GM12878 (cell line): ENCODE results near the gene PDPN. TPM values are rescaled to one million over a fixed set of nuclear protein-coding genes. Genes with fewer than 3 reads are reported as not detected.

Source experiments
- ATAC-seq: fragments of 200-7000 bp; cut with Tn5 transposase; 3 replicates; pipeline ENCODE4 v1.9.1; 2020; ENCODE audit warnings: mild to moderate bottlenecking, moderate library complexity
- BruUV-seq: library from RNA; stranded (reverse); fragments of 400-500 nt; replicated peaks from 2 replicates; lab custom pipeline; 2021; lab: Mats Ljungman, UMichigan
- CTCF ChIA-PET: fragments of 300-600 bp; sonication (Branson Sonifier 250); formaldehyde crosslinking; extraction: SDS; loops from one replicate; lab custom pipeline; 2021; ENCODE audit warnings: inconsistent platforms; lab: Yijun Ruan, JAX
- POLR2A ChIA-PET: fragments of 350-600 bp; formaldehyde crosslinking; extraction: SDS; loops from one replicate; lab custom pipeline; 2021; ENCODE audit warnings: inconsistent platforms; lab: Charles Lee
- RAD21 ChIA-PET: fragments of 300-600 bp; sonication (Branson Sonifier 250); formaldehyde crosslinking; loops from one replicate; lab custom pipeline; 2023; ENCODE audit warnings: antibody characterized with exemption; ENCODE audit not compliant: unreplicated experiment; lab: Charles Lee
- SMC1A ChIA-PET: fragments of 300-600 bp; sonication (Branson Sonifier 250); formaldehyde crosslinking; loops from one replicate; lab custom pipeline; 2023; ENCODE audit not compliant: unreplicated experiment, uncharacterized antibody; lab: Charles Lee
- DNase-seq: peaks from one replicate; pipeline ENCODE4 v3.0.0-alpha.2; 2011; ENCODE audit warnings: low read depth, low spot score
- FAIRE-seq: peaks from 3 replicates; lab custom pipeline; 2011; peaks lifted over from hg19 to GRCh38; lab: Jason Lieb, UNC
- H2AFZ ChIP-seq: 2 replicates; pipeline ENCODE4 v1.6.0; 2011; ENCODE audit warnings: low read depth, low read length, control low read depth; ENCODE audit not compliant: control insufficient read depth
- H3K27ac ChIP-seq: 2 replicates; pipeline ENCODE4 v1.5.1; 2011; ENCODE audit warnings: control low read depth; ENCODE audit not compliant: control insufficient read depth, insufficient read depth
- H3K27me3 ChIP-seq, 2 experiments: replicated peaks in 1 of 2; 2 replicates each; pipeline versions ENCODE4 v1.6.0 to v1.6.1; 2011; ENCODE audit warnings: low read length in 1 of 2; ENCODE audit not compliant: control insufficient read depth in 2 of 2, insufficient read depth in 2 of 2
- H3K36me3 ChIP-seq, 2 experiments: 2 replicates each; pipeline ENCODE4 v1.5.1; 2011; ENCODE audit warnings: low read length in 1 of 2; ENCODE audit not compliant: control insufficient read depth in 2 of 2, insufficient read depth in 2 of 2
- H3K4me1 ChIP-seq: 2 replicates; pipeline ENCODE4 v1.6.1; 2011; ENCODE audit warnings: mild to moderate bottlenecking, low read length, moderate library complexity, mixed read lengths; ENCODE audit not compliant: control insufficient read depth, insufficient read depth
- H3K4me2 ChIP-seq: 2 replicates; pipeline ENCODE4 v1.6.0; 2011; ENCODE audit warnings: control low read depth; ENCODE audit not compliant: control insufficient read depth, insufficient read depth
- H3K4me3 ChIP-seq: fragments of 200-600 bp; sonication (generic); 2 replicates; pipeline ENCODE4 v1.5.1; 2016
- H3K79me2 ChIP-seq: 2 replicates; pipeline ENCODE4 v1.6.0; 2011; ENCODE audit warnings: low read length; ENCODE audit not compliant: control insufficient read depth, insufficient read depth
- H3K9ac ChIP-seq: 2 replicates; pipeline ENCODE4 v1.8.0; 2011; ENCODE audit warnings: low read length, control low read depth, mixed read lengths; ENCODE audit not compliant: control insufficient read depth, insufficient read depth
- H3K9me3 ChIP-seq: replicated peaks from 3 replicates; pipeline ENCODE4 v1.5.1; 2011; ENCODE audit warnings: mild to moderate bottlenecking, low read length; ENCODE audit not compliant: control insufficient read depth, insufficient read depth
- H4K20me1 ChIP-seq: 2 replicates; pipeline ENCODE4 v1.6.0; 2011; ENCODE audit not compliant: control insufficient read depth, insufficient read depth
- BMI1 ChIP-seq: fragments of 450-650 bp; IDR thresholded peaks from 2 replicates; pipeline ENCODE4 v1.6.1; 2016; ENCODE audit warnings: mild to moderate bottlenecking, moderate library complexity, borderline replicate concordance
- EED ChIP-seq: sonication (generic); IDR thresholded peaks from 2 replicates; pipeline ENCODE4 v1.6.1; 2016; ENCODE audit warnings: antibody characterized with exemption, low read depth
- JUNB ChIP-seq: IDR thresholded peaks from 2 replicates; pipeline ENCODE4 v1.6.1; 2016; ENCODE audit warnings: antibody characterized with exemption, mild to moderate bottlenecking
- LARP7 ChIP-seq: fragments of 450-650 bp; IDR thresholded peaks from 2 replicates; pipeline ENCODE4 v1.6.1; 2017; ENCODE audit warnings: mild to moderate bottlenecking
- MLLT1 ChIP-seq: fragments of 450-650 bp; IDR thresholded peaks from 2 replicates; pipeline ENCODE4 v1.6.1; 2016; ENCODE audit warnings: mild to moderate bottlenecking
- MXI1 ChIP-seq: fragments of 150-350 bp; IDR thresholded peaks from 2 replicates; pipeline ENCODE4 v1.6.1; 2011; ENCODE audit warnings: low read depth, mild to moderate bottlenecking, inconsistent platforms, low read length, improper control_type of control experiment
- PBX3 ChIP-seq: IDR thresholded peaks from 2 replicates; pipeline ENCODE4 v1.6.1; 2011; ENCODE audit warnings: mild to moderate bottlenecking, low read depth, low read length, moderate library complexity; ENCODE audit not compliant: insufficient replicate concordance
- RAD21 ChIP-seq: IDR thresholded peaks from 2 replicates; pipeline ENCODE4 v1.6.1; 2011; ENCODE audit warnings: mild to moderate bottlenecking, low read depth, low read length, moderate library complexity; ENCODE audit not compliant: insufficient read depth
- RELB ChIP-seq: fragments of 450-650 bp; IDR thresholded peaks from 2 replicates; pipeline ENCODE4 v1.6.1; 2017; ENCODE audit warnings: low read depth, mild to moderate bottlenecking, moderate library complexity
- RFX5 ChIP-seq: IDR thresholded peaks from 2 replicates; pipeline ENCODE4 v1.6.1; 2011; ENCODE audit warnings: low read depth, low read length, improper control_type of control experiment
- USF2 ChIP-seq: IDR thresholded peaks from 2 replicates; pipeline ENCODE4 v1.6.1; 2011; ENCODE audit warnings: low read depth, low read length, improper control_type of control experiment, borderline replicate concordance
- WRNIP1 ChIP-seq: IDR thresholded peaks from 2 replicates; pipeline ENCODE4 v1.6.1; 2011; ENCODE audit warnings: low read depth, low read length, improper control_type of control experiment, borderline replicate concordance
- YY1 ChIP-seq: IDR thresholded peaks from 2 replicates; pipeline ENCODE4 v1.6.1; 2011; ENCODE audit warnings: low read depth, mild to moderate bottlenecking, low read length
- WGBS: methylation state at CpG from one replicate; pipeline ENCODE4 v1.1.6; 2016; ENCODE audit warnings: low lambda C conversion rate; ENCODE audit not compliant: insufficient replicate concordance, insufficient coverage; ENCODE audit errors: missing lambda C conversion rate; 5-methylcytosine and 5-hydroxymethylcytosine counted together
- in situ Hi-C: fragments of 300-500 bp; cut with MboI; formaldehyde crosslinking; loops from 9 replicates; pipeline ENCODE4 v1.14.3; 2018; ENCODE audit warnings: mixed read lengths
- intact Hi-C: fragments of 100-400 bp; cut with micrococcal nuclease; formaldehyde crosslinking; loops from one replicate; pipeline ENCODE4 v1.14.2; 2022; ENCODE audit not compliant: unreplicated experiment
- polyA plus RNA-seq, 11 experiments: library from polyadenylated mRNA; depleted of rRNA in 4 of 11; unstranded in 6 of 11; stranded (reverse) in 5 of 11; fragments of >200 nt; fragmentation: Nextera tagmentation in 4 of 11; fragmentation: Illumina TruSeq in 1 of 11; extraction: Ambion mirVana in 4 of 11; extraction: Trizol in 1 of 11; gene quantifications; 1 replicate in 1 of 11; 2 replicates in 10 of 11; pipeline versions ENCODE4 v1.2.1 to v1.2.3, GENCODE V29; 2011 to 2016; ENCODE audit warnings: inconsistent platforms in 2 of 11, missing spikeins in 2 of 11, low read depth in 1 of 11
- total RNA-seq, 4 experiments: library from RNA; depleted of rRNA in 3 of 4; stranded (reverse); fragments of >200 nt in 3 of 4; fragmentation: Illumina TruSeq in 1 of 4; extraction: Trizol in 1 of 4; gene quantifications; 2 replicates each; pipeline versions ENCODE4 v1.2.1 to v1.2.3, GENCODE V29; 2013 to 2021

The PDPN gene
- total and polyA plus RNA-seq, 10 of the 15 experiments (the other 5 are each of a cell fraction or from before 2014, with no cell fraction given) = 0.21 TPM; not detected in 9

- H3K9ac ChIP-seq = no peak overlapping the region
- no peak overlapping the region for H3K27ac ChIP-seq
- H3K9me3 ChIP-seq = no peaks in the 10 kb centered on the region
- ChIA-PET SMC1A (no interaction called here), POLR2A (no interaction called here), RAD21 (no interaction called here), CTCF (no interaction called here)
- FAIRE-seq = no peak
- no peaks in the 10 kb centered on the region for H3K36me3 ChIP-seq
- intact Hi-C loops = no loop called here
- TF ChIP-seq RFX5 (no peak), YY1 (no peak), WRNIP1 (no peak)
- in situ Hi-C loops = no loop called here
- no peaks in the 10 kb centered on the region for H3K4me1 ChIP-seq
- no peak for ATAC-seq
- BruUV-seq = no TSS peak
- DNase-seq = no peak
- no peaks in the 10 kb centered on the region; a peak in 1 of 4 replicates for H3K27me3 ChIP-seq
- H4K20me1 ChIP-seq = no peaks in the 10 kb centered on the region
- no peak overlapping the region for H2AFZ ChIP-seq
- no peak overlapping the region for H3K4me2 ChIP-seq
- H3K4me3 ChIP-seq = no peak overlapping the region
- 19% methylated on average over 5 of the region's 5 CpGs for WGBS
- no peaks in the 10 kb centered on the region for H3K79me2 ChIP-seq
Observed at GRCh38 chr1:13620825-13621224, 37.2 kb downstream of the PDPN start.

- FAIRE-seq = no peak
- TF ChIP-seq LARP7 (no peak), RAD21 (no peak), MXI1 (no peak), PBX3 (no peak), EED (no peak), MLLT1 (no peak), RELB (no peak), JUNB (no peak), USF2 (no peak), BMI1 (no peak)
Observed at GRCh38 chr1:13622446-13622845, 38.8 kb downstream of the PDPN start.

More at GRCh38 chr1:13622446-13622845, 38.8 kb downstream of the PDPN start:
- Histone ChIP-seq H2AFZ (no peak overlapping the region), H3K36me3 (no peaks in the 10 kb centered on the region), H4K20me1 (no peaks in the 10 kb centered on the region), H3K9ac (no peak overlapping the region), H3K4me3 (no peak overlapping the region), H3K4me2 (no peak overlapping the region), H3K4me1 (no peaks in the 10 kb centered on the region), H3K27me3 (no peaks in the 10 kb centered on the region; a peak in 1 of 4 replicates), H3K79me2 (no peaks in the 10 kb centered on the region), H3K27ac (no peak overlapping the region), H3K9me3 (no peaks in the 10 kb centered on the region)
- CTCF ChIA-PET = interaction anchor here (0.9 kb wide), 1 partner anchor 44 kb away, joined by 3 read pairs; no protein-coding TSS in a partner anchor
- ATAC-seq (no peak), DNase-seq (no peak)
- WGBS = 34% methylated on average over 4 of the region's 4 CpGs
- intact Hi-C loops = no loop called here
- RAD21 ChIA-PET = no interaction called here
- in situ Hi-C loops = no loop called here
- SMC1A ChIA-PET = no interaction called here
- BruUV-seq = no TSS peak
- POLR2A ChIA-PET = no interaction called here
